ENCODE results near the gene NECAB3. TPM values are rescaled to one million over a fixed set of nuclear protein-coding genes. Genes with fewer than 3 reads are reported as not detected.

NECAB3 gene
- total and polyA plus RNA-seq, 2 donors (not counting 3 experiments of a cell fraction or from before 2014, with no cell fraction given): 18.1 to 22.4 TPM

- Histone ChIP-seq H4K20me1 (replicated peaks; ENCODE audit: control insufficient read depth, extremely low read depth, insufficient read depth, low read length) (no peaks in the 10 kb centered on the region), H3K4me1 (ENCODE audit: control insufficient read depth, extremely low read depth, insufficient read depth, low read length) (peaks cover 18% of the 10 kb centered on the region), H3K4me2 (ENCODE audit: insufficient read depth, low read length) (no peak overlapping the region), H3K36me3 (ENCODE audit: control insufficient read depth in 2 of 2, extremely low read depth in 1 of 2, insufficient read depth in 2 of 2, low read length in 2 of 2) (no peaks in the 10 kb centered on the region), H3K9me1 (replicated peaks; ENCODE audit: control insufficient read depth, extremely low read depth, insufficient read depth, low read length) (no peaks in the 10 kb centered on the region), H3K27me3 (ENCODE audit: control insufficient read depth in 2 of 2, insufficient read depth in 2 of 2, low read length in 2 of 2) (no peaks in the 10 kb centered on the region), H3K27ac (ENCODE audit: insufficient read depth, low read depth, low read length) (no peak overlapping the region), H2AFZ (ENCODE audit: low read depth, low read length) (no peak overlapping the region), H3K4me3 (replicated peaks in 1 of 3; ENCODE audit: insufficient read depth in 1 of 3, low read depth in 1 of 3, low read length in 3 of 3) (no peak overlapping the region), H3K79me2 (ENCODE audit: control insufficient read depth, insufficient read depth, low read length) (peaks cover 26% of the 10 kb centered on the region), H3K9me3 (replicated peaks; ENCODE audit: control insufficient read depth, insufficient read depth, low read length) (no peaks in the 10 kb centered on the region), H3K9ac (replicated peaks; ENCODE audit: extremely low read depth, insufficient read depth, low read length) (no peak overlapping the region)
- DNase-seq (ENCODE audit: low read depth, low spot score): no peak
- POLR2A ChIA-PET: interaction anchor here (1.1 kb wide), 1 partner anchor 311 kb away, joined by 3 read pairs; no protein-coding TSS in a partner anchor
- intact Hi-C loops (cut with micrococcal nuclease): no loop called here
- no peak for FAIRE-seq
- CTCF ChIA-PET: interaction anchor here (0.5 to 2.9 kb wide), 2 partner anchors 14 to 70 kb away, joined by 3 to 10 read pairs; no protein-coding TSS in a partner anchor
- BruUV-seq (replicated peaks): no TSS peak
- dilution Hi-C loops (cut with MboI; ENCODE audit: extremely low pct_ligation_motif_present, low sequenced_read_pairs): no loop called here
- TF ChIP-seq CTCF (IDR thresholded peaks at IDR 0.05; ENCODE audit: extremely low read depth in 1 of 2, insufficient read depth in 1 of 2, low read depth in 1 of 2, low read length in 2 of 2): no peak
- no peak for TF ChIP-seq POLR2A (IDR thresholded peaks at IDR 0.05; ENCODE audit: low read depth, low read length)
- TF ChIP-seq GATA2 (IDR thresholded peaks at IDR 0.05; ENCODE audit: insufficient read depth, insufficient read length, low read depth, low read length): no peak
- no peak for TF ChIP-seq JUN (IDR thresholded peaks at IDR 0.05; ENCODE audit: borderline replicate concordance, insufficient read depth, insufficient read length, low read depth)
- TF ChIP-seq FOS (IDR thresholded peaks at IDR 0.05; ENCODE audit: borderline replicate concordance, insufficient read depth, low read length): no peak
- no peak for TF ChIP-seq EZH2 (IDR thresholded peaks at IDR 0.05; ENCODE audit: borderline replicate concordance, low read depth, low read length, severe bottlenecking)
- no peak for TF ChIP-seq MAX (IDR thresholded peaks at IDR 0.05; ENCODE audit: insufficient read depth, insufficient read length)
Observed at GRCh38 chr20:33681728-33682353, 7.6 kb upstream of the NECAB3 start.

Data from endothelial cell of umbilical vein (primary cell).